Measurements from ENCODE around the gene KIF25. TPM values are rescaled to one million over a fixed set of nuclear protein-coding genes. Genes with fewer than 3 reads are reported as not detected.

Gene KIF25
- total RNA-seq, 1 experiment from 2014 or later, result 0.59 TPM

DNA sequence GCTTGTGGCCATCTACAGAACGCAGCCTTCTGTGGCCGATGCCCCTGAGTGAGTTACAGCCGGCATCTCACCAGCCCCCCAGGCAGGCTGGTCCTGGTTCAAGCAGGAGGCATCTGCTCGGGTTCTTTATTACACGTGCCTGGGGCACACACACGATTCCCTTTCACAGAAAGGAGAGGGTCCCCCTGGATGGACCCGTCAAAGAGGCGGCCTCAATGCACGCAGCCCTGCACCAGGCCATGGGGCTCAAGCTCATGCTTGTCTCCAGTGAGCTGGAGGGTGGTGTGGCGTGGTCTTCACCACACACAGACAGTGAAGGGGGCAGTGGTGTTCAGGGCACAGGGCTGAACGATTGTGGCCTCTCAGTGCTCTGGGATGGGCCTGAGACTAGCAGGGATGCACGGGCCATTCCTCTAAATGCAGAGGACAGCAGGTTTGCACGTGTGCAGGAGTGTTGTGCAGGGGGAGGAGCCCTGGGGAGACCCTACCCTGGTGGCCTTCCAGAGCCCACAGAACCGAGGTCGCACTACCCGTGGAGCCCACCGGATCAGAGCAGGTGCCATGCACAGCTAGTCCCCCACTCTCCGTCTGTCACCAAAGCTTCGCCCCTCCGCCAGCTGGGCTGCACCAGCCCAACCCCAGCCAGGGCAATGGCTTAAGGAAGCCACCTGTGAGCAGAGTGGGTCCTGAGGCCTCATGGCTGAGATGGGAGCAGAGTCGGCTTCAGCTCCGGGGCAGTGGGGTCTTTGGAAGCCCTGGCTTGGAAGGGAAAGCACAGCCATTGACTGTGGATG is 58.4 kb downstream of the KIF25 start:
- H3K4me1 ChIP-seq (ENCODE audit: insufficient read depth, low read length), result no peaks in the 10 kb centered on the region

More for the DNA sequence above, 58.4 kb downstream of the KIF25 start:
- Histone ChIP-seq H3K79me1 (ENCODE audit: insufficient read depth, low read depth, low read length, poor library complexity, severe bottlenecking) (no peaks in the 10 kb centered on the region), H4K8ac (replicated peaks; ENCODE audit: insufficient read length, low read depth, low read length) (no peak overlapping the region), H2BK15ac (ENCODE audit: low read depth, low read length) (no peak overlapping the region), H3K23ac (ENCODE audit: insufficient read length, low read depth, low read length) (no peak overlapping the region), H2AFZ (ENCODE audit: low read length) (no peak overlapping the region), H3K56ac (ENCODE audit: insufficient read length, low read depth, low read length) (no peak overlapping the region), H3T11ph (ENCODE audit: low read length) (no peak overlapping the region), H3K23me2 (ENCODE audit: insufficient read length, low read depth, low read length, poor library complexity, severe bottlenecking) (no peaks in the 10 kb centered on the region), H3K18ac (ENCODE audit: insufficient read length, low read depth, low read length) (no peak overlapping the region), H4K20me1 (ENCODE audit: control insufficient read depth, insufficient read depth, insufficient read length) (no peaks in the 10 kb centered on the region), H2BK5ac (ENCODE audit: insufficient read length, low read length) (no peak overlapping the region), H4K5ac (ENCODE audit: insufficient read length, low read depth, low read length) (no peak overlapping the region), H2BK120ac (ENCODE audit: low read depth, low read length, poor library complexity, severe bottlenecking) (no peak overlapping the region), H3K9ac (ENCODE audit: extremely low read depth, insufficient read length, low read length) (no peak overlapping the region), H3K14ac (ENCODE audit: insufficient read depth, low read length) (no peak overlapping the region; the same call in 1 of the 2 replicates), H3K4me2 (ENCODE audit: insufficient read depth, insufficient read length, low read length) (no peak overlapping the region), H3K9me3 (ENCODE audit: control insufficient read depth, low read depth, low read length) (no peaks in the 10 kb centered on the region), H2BK20ac (ENCODE audit: low read depth, low read length, poor library complexity, severe bottlenecking) (no peak overlapping the region), H2BK12ac (ENCODE audit: insufficient read length, low read depth, low read length) (no peak overlapping the region), H4K91ac (ENCODE audit: insufficient read length, low read depth, low read length) (no peak overlapping the region), H3K27ac (ENCODE audit: insufficient read length, low read depth, low read length) (no peak overlapping the region), H3K27me3 (ENCODE audit: insufficient read depth, low read length) (no peaks in the 10 kb centered on the region), H3K4ac (ENCODE audit: low read depth, low read length) (no peak overlapping the region), H2AK5ac (ENCODE audit: insufficient read length, low read length) (no peak overlapping the region), H3K79me2 (ENCODE audit: insufficient read depth, low read length) (no peaks in the 10 kb centered on the region)
- Mint-ChIP-seq H3K9me3 (no peaks in the 10 kb centered on the region), H3K36me3 (ENCODE audit: insufficient read depth in 1 of 3, low read depth in 3 of 3) (no peaks in the 10 kb centered on the region; a peak in 1 of 7 replicates), H3K27me3 (ENCODE audit: low read depth) (no peaks in the 10 kb centered on the region; the same call in 1 of the 2 replicates), H3K4me3 (no peak overlapping the region), H3K4me1 (peaks cover 0 to 5% of the 10 kb centered on the region in 2 experiments; a peak in 1 of 4 replicates), H3K27ac (no peak overlapping the region; a peak in 1 of 7 replicates)
- no peak for DNase-seq
- no CpG with 5 or more reads among the region's 22 CpGs for WGBS (ENCODE audit: extremely low coverage, insufficient read length, low lambda C conversion rate)
- TF ChIP-seq, protein P1, sequence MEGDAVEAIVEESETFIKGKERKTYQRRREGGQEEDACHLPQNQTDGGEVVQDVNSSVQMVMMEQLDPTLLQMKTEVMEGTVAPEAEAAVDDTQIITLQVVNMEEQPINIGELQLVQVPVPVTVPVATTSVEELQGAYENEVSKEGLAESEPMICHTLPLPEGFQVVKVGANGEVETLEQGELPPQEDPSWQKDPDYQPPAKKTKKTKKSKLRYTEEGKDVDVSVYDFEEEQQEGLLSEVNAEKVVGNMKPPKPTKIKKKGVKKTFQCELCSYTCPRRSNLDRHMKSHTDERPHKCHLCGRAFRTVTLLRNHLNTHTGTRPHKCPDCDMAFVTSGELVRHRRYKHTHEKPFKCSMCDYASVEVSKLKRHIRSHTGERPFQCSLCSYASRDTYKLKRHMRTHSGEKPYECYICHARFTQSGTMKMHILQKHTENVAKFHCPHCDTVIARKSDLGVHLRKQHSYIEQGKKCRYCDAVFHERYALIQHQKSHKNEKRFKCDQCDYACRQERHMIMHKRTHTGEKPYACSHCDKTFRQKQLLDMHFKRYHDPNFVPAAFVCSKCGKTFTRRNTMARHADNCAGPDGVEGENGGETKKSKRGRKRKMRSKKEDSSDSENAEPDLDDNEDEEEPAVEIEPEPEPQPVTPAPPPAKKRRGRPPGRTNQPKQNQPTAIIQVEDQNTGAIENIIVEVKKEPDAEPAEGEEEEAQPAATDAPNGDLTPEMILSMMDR (conservative IDR thresholded peaks at IDR 0.05), result no peak

Measured in H9 (cell line).